ENCODE results near the gene CSGALNACT2. TPM values are rescaled to one million over a fixed set of nuclear protein-coding genes. Genes with fewer than 3 reads are reported as not detected.

The CSGALNACT2 gene
- total RNA-seq, 1 experiment from 2014 or later = 8.9 TPM

GRCh38 chr10:43090188-43090587 is 48.1 kb upstream of the CSGALNACT2 start:
- Histone ChIP-seq H3K79me2 (ENCODE audit: insufficient read depth, low read length) (no peaks in the 10 kb centered on the region), H3K27me3 (ENCODE audit: insufficient read depth, low read length) (no peaks in the 10 kb centered on the region), H3K27ac (ENCODE audit: insufficient read length, low read depth, low read length) (no peak overlapping the region), H4K20me1 (ENCODE audit: control insufficient read depth, insufficient read depth, insufficient read length) (no peaks in the 10 kb centered on the region), H3K23me2 (ENCODE audit: insufficient read length, low read depth, low read length, poor library complexity, severe bottlenecking) (no peaks in the 10 kb centered on the region), H3K79me1 (ENCODE audit: insufficient read depth, low read depth, low read length, poor library complexity, severe bottlenecking) (no peaks in the 10 kb centered on the region), H2AFZ (ENCODE audit: low read length) (no peak overlapping the region), H4K91ac (ENCODE audit: insufficient read length, low read depth, low read length) (no peak overlapping the region), H3K4me2 (ENCODE audit: insufficient read depth, insufficient read length, low read length) (no peak overlapping the region), H2BK12ac (ENCODE audit: insufficient read length, low read depth, low read length) (no peak overlapping the region), H3K18ac (ENCODE audit: insufficient read length, low read depth, low read length) (no peak overlapping the region), H3K4ac (ENCODE audit: low read depth, low read length) (no peak overlapping the region), H3K14ac (ENCODE audit: insufficient read depth, low read length) (no peak overlapping the region; the same call in 1 of the 2 replicates), H2AK5ac (ENCODE audit: insufficient read length, low read length) (no peak overlapping the region), H2BK5ac (ENCODE audit: insufficient read length, low read length) (no peak overlapping the region), H2BK120ac (ENCODE audit: low read depth, low read length, poor library complexity, severe bottlenecking) (no peak overlapping the region), H4K5ac (ENCODE audit: insufficient read length, low read depth, low read length) (no peak overlapping the region), H3K23ac (ENCODE audit: insufficient read length, low read depth, low read length) (no peak overlapping the region), H3K56ac (ENCODE audit: insufficient read length, low read depth, low read length) (no peak overlapping the region), H3K9ac (ENCODE audit: extremely low read depth, insufficient read length, low read length) (no peak overlapping the region), H4K8ac (replicated peaks; ENCODE audit: insufficient read length, low read depth, low read length) (no peak overlapping the region), H2BK15ac (ENCODE audit: low read depth, low read length) (no peak overlapping the region), H3K4me1 (ENCODE audit: insufficient read depth, low read length) (no peaks in the 10 kb centered on the region), H3K9me3 (ENCODE audit: control insufficient read depth, low read depth, low read length) (no peaks in the 10 kb centered on the region), H2BK20ac (ENCODE audit: low read depth, low read length, poor library complexity, severe bottlenecking) (no peak overlapping the region), H3T11ph (ENCODE audit: low read length) (no peak overlapping the region)
- DNase-seq = no peak
- H3K36me3 Mint-ChIP-seq (ENCODE audit: insufficient read depth in 1 of 3, low read depth in 3 of 3) = peaks cover 0 to 4% (median 3%) of the 10 kb centered on the region in 3 experiments; a peak in 3 of 7 replicates
- no CpG with 5 or more reads among the region's 8 CpGs for WGBS (ENCODE audit: extremely low coverage, insufficient read length, low lambda C conversion rate)
- H3K27ac Mint-ChIP-seq = no peak overlapping the region
- peaks cover 2% of the 10 kb centered on the region; the same call in 1 of the 2 replicates for H3K27me3 Mint-ChIP-seq (ENCODE audit: low read depth)
- H3K4me3 Mint-ChIP-seq = no peak overlapping the region
- H3K4me1 Mint-ChIP-seq = peaks cover 14 to 25% of the 10 kb centered on the region in 2 experiments
- TF ChIP-seq CTCF (conservative IDR thresholded peaks at IDR 0.05) = no peak
- H3K9me3 Mint-ChIP-seq = no peaks in the 10 kb centered on the region; a peak in 1 of 5 replicates
